ENCODE results near the gene FOS. TPM values are rescaled to one million over a fixed set of nuclear protein-coding genes. Genes with fewer than 3 reads are reported as not detected.
"Not testable (repeated sequence)": the region's sequence is repeated elsewhere in the genome, so short reads cannot be mapped to it uniquely, and the experiment has no call there.

Gene FOS
- total RNA-seq, 1 experiment from 2014 or later: 149 TPM

- H3K27me3 Mint-ChIP-seq (ENCODE audit: unreplicated experiment): no peaks in the 10 kb centered on the region
- peaks cover 70% of the 10 kb centered on the region for H3K36me3 Mint-ChIP-seq (ENCODE audit: insufficient read depth, unreplicated experiment)
- no peaks in the 10 kb centered on the region for H3K9me3 Mint-ChIP-seq (ENCODE audit: low read depth, unreplicated experiment)
- H3K27ac Mint-ChIP-seq (ENCODE audit: unreplicated experiment): peak overlapping the region; percentile 98
- no peak for TF ChIP-seq CTCF (IDR thresholded peaks at IDR 0.05; ENCODE audit: unreplicated experiment)
- peaks cover 35% of the 10 kb centered on the region for H3K4me1 Mint-ChIP-seq (ENCODE audit: low read depth, unreplicated experiment)
- peak overlapping the region; percentile 94 for H3K4me3 Mint-ChIP-seq (ENCODE audit: low read depth, unreplicated experiment)
- intact Hi-C loops (cut with micrococcal nuclease; ENCODE audit: unreplicated experiment): no loop called here
- CTCF ChIA-PET: interaction anchor here (1.4 kb wide), 2 partner anchors 10 to 12 kb away, joined by 3 to 4 read pairs; no protein-coding TSS in a partner anchor
- DNase-seq: no peak
- no TSS peak for BruUV-seq (replicated peaks)
These were observed 3.5 kb downstream of the FOS start for GRCh38 chr14:75282170-75282554.

- H3K9me3 Mint-ChIP-seq (ENCODE audit: low read depth, unreplicated experiment); H3K27me3 Mint-ChIP-seq (ENCODE audit: unreplicated experiment); DNase-seq; BruUV-seq (replicated peaks); intact Hi-C loops (cut with micrococcal nuclease; ENCODE audit: unreplicated experiment): not testable (repeated sequence)
- H3K27ac Mint-ChIP-seq (ENCODE audit: unreplicated experiment): peak overlapping the region; percentile 98
- H3K36me3 Mint-ChIP-seq (ENCODE audit: insufficient read depth, unreplicated experiment): peaks cover 65% of the 10 kb centered on the region
- CTCF ChIA-PET: interaction anchor here (0.9 to 3.0 kb wide), 4 partner anchors 10 to 44 kb away, joined by 3 to 10 read pairs (median 4); no protein-coding TSS in a partner anchor
- H3K4me3 Mint-ChIP-seq (ENCODE audit: low read depth, unreplicated experiment): peak overlapping the region; percentile 94
- H3K4me1 Mint-ChIP-seq (ENCODE audit: low read depth, unreplicated experiment): peaks cover 35% of the 10 kb centered on the region
These were observed 4.0 kb downstream of the FOS start for GRCh38 chr14:75282555-75283161.

GRCh38 chr14:75283162-75283832, 4.7 kb downstream of the FOS start:
- Mint-ChIP-seq H3K36me3 (ENCODE audit: insufficient read depth, unreplicated experiment) (peaks cover 59% of the 10 kb centered on the region), H3K27ac (ENCODE audit: unreplicated experiment) (peak overlapping the region; percentile 98), H3K27me3 (ENCODE audit: unreplicated experiment) (no peaks in the 10 kb centered on the region), H3K4me1 (ENCODE audit: low read depth, unreplicated experiment) (peaks cover 35% of the 10 kb centered on the region), H3K4me3 (ENCODE audit: low read depth, unreplicated experiment) (peak overlapping the region; percentile 94), H3K9me3 (ENCODE audit: low read depth, unreplicated experiment) (no peaks in the 10 kb centered on the region)
- CTCF ChIA-PET: interaction anchor here (0.6 to 3.0 kb wide), 6 partner anchors 9 to 44 kb away, joined by 3 to 10 read pairs (median 4); no protein-coding TSS in a partner anchor
- no peak for TF ChIP-seq CTCF (IDR thresholded peaks at IDR 0.05; ENCODE audit: unreplicated experiment)
- intact Hi-C loops (cut with micrococcal nuclease; ENCODE audit: unreplicated experiment): no loop called here
- BruUV-seq (replicated peaks): TSS peak; percentile 19
- DNase-seq: peak; percentile 41

GRCh38 chr14:75283833-75284563, 5.4 kb downstream of the FOS start:
- intact Hi-C loops (cut with micrococcal nuclease; ENCODE audit: unreplicated experiment): no loop called here
- H3K4me3 Mint-ChIP-seq (ENCODE audit: low read depth, unreplicated experiment): no peak overlapping the region
- H3K36me3 Mint-ChIP-seq (ENCODE audit: insufficient read depth, unreplicated experiment): peaks cover 52% of the 10 kb centered on the region
- CTCF ChIA-PET: interaction anchor here (0.6 to 3.0 kb wide), 4 partner anchors 10 to 423 kb away, joined by 3 to 10 read pairs (median 4); no protein-coding TSS in a partner anchor
- H3K9me3 Mint-ChIP-seq (ENCODE audit: low read depth, unreplicated experiment): no peaks in the 10 kb centered on the region
- no TSS peak for BruUV-seq (replicated peaks)
- no peaks in the 10 kb centered on the region for H3K27me3 Mint-ChIP-seq (ENCODE audit: unreplicated experiment)
- H3K27ac Mint-ChIP-seq (ENCODE audit: unreplicated experiment): peak overlapping the region; percentile 98
- H3K4me1 Mint-ChIP-seq (ENCODE audit: low read depth, unreplicated experiment): peaks cover 35% of the 10 kb centered on the region
- no peak for DNase-seq
- no peak for TF ChIP-seq CTCF (IDR thresholded peaks at IDR 0.05; ENCODE audit: unreplicated experiment)

Data from Calu3 (cell line).